HG02973 (cell line): ENCODE data around the gene DMPK.
"Not testable (repeated sequence)": the region's sequence is repeated elsewhere in the genome, so short reads cannot be mapped to it uniquely, and the experiment has no call there.

Experiments
- ATAC-seq: cut with Tn5 transposase; IDR thresholded peaks from one replicate; pipeline ENCODE4 v1.9.1; 2021; ENCODE audit warnings: moderate library complexity; ENCODE audit not compliant: unreplicated experiment

The DMPK gene

DNA sequence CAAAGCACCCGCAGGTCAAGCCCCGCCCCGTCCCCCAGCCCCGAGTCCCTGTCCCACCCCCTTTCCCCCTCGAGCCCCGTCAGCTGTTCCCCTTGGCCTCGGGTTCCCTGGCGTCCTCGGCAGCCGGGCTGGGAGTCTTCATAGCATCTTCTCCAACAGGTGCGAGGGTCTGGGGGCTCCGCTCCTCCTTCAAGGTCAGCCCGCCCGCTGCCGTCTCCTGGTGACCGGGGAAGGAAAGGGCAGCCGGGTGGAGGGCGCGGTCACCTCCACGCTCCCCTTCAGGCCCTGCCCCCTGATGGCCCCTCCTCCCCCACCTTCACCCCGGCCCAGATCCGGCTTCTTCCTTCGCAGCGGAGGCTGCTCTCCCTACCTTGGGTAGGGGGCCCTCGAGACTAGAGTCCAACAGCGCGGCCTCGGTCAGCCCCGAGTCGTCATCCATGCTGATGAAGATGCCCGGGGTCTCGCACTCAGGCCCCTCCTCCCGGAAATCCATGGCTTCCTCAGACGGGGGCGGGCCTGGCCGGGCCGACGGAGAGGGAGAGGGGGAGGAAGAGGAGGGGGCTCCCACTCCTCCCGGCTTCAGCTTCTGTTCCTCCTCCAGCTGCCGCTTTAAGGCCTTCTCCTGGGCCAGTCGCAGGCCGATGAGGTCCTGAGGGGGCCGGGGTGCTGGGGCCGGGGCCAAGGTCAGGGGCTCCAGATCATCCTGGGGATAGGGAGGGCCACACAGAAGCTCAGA lies 33.4 kb upstream of the DMPK start:
- no peak for ATAC-seq

DNA sequence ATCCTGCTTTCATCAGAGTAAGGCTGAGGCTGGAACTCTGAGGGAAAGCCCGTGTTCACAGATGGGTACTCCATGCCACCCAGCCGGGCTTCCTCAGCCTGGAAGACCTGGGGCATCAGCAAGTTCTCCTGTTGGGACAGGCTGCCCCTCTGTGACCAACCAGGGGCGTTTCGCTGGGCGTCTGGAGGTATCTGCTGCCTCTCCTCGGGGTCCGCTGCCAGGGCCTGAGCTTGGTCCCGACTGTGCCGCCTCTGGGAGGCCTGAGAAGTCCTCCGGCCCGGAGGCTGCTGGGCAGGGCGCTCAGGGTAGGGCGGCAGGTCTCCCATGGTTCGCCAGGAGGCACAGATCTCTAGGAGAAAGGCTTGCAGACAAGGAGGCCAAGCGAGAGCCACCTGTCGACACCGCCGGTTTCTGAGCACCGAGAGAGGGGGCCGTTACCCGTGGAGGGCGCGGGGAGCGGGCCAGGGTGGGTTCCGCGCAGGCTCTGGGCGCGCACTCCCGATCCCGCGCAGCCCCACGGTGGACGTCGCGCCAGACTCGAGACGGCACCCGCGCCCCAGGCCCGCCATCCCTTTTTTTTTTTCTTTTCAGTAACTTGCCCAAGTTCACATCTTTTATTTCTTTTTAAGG lies 32.7 kb upstream of the DMPK start, which contains the start of gene RSPH6A:
RSPH6A (minus strand) TSS at position 458 of the 630 bp plus-strand sequence; CDS start at position 326, 132 bp downstream.
- ATAC-seq: no peak

DNA sequence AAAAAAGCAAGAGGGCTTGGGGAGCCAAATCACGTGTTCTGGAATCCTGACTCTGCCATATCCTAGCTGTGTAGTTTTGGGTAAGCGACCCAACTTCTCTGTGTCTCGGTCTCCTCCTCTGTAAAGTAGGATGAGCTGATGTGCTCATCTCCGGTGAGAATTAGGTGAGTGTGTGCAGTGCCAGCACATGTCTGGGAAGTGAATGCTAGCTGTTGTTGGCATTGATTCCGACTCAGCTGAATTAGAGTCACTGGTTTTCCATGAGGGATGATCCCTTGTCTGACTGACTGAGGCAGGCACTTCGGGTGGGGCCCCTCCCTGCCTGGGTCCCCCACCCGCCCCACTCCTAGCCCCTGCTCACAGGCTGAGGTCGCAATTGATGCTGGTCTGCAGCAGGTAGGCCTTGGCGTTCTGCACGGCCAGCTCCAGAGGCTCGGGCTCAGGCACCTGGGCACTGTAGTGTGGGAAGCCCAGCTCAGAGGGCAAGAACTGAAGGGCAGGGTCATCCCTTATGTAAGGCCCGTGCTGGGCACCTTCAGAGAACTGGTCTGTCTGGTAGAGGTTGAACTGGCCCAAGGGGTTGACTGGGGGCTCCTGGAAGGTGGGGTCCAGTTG lies 32.0 kb upstream of the DMPK start:
- ATAC-seq: no peak

DNA sequence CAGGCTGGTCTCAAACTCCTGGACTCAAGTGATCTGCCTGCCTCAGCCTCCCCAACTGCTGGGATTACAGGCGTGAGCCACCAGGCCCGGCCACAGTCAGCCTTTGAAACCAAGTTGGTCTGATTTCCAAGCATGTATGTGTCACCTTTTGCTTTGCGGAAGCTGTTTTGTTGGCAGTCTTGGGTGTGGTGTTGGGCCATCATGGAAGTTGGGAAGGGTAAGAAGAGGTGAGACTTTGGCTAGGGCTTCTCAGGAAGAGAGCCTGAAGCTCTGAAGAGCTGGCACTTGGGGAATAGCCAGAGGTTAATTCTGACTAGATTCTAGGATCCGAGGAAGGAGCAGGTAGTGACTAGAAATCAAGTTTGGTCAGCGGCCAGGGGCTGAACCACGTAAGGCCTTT lies 30.0 kb upstream of the DMPK start:
- no peak for ATAC-seq

DNA sequence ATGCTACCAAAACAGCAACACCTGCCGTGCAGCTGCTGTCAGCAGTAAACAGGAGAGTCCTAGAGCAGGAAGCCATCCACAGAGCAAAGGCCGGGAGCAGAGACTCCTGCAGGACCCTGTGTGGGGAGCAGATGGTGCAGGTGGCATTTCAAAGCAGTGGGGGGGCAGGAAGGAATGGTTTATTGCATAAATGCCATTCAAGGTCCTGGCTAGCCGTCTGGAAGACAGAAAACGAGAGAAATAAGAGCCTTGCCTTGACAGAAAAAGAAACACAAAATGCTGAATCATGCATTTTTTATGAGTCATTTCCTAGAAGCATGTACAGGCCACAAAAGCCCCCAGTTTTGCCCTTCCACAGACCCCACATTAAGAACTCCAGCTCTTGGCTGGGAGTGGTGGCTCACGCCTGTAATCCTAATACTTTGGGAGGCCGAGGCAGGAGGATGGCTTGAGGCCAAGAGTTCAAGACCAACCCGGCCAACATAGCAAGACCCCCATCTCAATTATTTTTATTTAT lies 27.4 kb upstream of the DMPK start:
- no peak for ATAC-seq

DNA sequence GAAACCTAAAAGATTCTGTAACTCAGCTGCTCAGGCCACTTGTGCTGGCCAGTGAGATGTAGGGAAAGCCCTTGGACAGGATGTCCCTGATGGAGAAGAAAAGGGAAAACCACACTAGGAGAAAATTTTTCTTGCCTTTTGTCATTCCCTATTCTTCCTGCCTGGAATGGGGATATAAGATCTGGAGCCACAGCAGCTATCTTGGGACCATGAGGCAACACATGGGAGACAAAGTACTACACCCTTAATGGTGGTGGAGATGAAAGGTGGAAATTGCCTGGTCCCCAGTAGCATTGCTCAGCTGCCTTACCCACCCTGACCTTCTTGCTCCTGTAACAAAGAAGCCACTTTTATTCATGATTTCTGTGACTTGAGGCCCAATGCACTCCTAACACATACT lies 23.4 kb upstream of the DMPK start:
- no peak for ATAC-seq

DNA sequence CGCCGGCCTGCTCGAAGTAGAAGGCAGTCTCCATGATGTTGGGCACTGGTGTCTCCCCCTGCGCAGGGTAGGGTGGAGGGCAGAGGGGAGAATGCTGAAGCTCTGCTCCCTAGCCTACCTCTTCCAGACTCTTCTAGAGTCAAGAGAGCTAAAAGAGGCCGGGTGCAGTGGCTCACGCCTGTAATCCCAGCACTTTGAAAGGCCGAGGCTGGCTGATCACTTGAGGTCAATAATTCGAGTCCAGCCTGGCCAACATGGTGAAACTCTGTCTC lies 22.6 kb upstream of the DMPK start:
- no peak for ATAC-seq

DNA sequence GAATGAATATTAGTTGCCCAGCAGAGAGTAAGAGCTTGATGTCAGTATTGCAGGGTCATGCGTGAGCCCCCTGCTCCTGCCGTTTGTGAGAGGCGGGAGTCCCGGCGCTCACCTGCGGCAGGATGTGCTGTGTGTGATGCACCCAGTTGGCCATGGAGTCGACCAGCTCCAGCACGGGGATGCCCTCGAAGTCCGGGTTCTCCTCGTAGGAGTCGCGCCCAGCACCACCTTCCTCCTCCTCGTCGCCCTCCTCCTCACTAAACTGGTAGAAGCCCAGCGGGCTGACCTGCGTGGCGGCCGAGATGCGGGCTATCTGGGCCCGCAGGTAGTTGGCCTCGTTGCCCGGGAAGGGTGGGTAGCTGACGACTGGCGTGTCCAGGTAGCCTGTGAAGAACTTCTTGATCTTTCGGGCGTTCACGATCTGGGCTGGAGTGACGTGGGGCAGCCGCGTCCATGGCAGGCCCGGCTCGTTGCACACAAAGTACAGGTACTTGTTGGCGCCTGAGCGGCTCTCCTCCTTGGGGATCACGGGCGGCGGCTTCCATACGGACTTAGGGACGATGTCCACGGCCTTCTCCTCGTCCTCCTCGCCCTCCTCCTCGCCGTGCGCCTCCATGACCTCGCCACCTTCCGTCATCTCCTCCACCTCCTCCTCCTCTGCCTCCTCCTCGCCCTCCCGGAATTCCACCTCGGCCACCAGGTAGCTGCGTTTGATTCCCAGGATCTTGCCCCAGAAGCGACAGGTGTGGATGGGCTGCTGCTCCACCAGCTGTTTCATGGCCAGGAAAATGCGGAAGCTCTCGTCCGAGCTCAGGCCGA lies 22.1 kb upstream of the DMPK start:
- ATAC-seq: no peak

DNA sequence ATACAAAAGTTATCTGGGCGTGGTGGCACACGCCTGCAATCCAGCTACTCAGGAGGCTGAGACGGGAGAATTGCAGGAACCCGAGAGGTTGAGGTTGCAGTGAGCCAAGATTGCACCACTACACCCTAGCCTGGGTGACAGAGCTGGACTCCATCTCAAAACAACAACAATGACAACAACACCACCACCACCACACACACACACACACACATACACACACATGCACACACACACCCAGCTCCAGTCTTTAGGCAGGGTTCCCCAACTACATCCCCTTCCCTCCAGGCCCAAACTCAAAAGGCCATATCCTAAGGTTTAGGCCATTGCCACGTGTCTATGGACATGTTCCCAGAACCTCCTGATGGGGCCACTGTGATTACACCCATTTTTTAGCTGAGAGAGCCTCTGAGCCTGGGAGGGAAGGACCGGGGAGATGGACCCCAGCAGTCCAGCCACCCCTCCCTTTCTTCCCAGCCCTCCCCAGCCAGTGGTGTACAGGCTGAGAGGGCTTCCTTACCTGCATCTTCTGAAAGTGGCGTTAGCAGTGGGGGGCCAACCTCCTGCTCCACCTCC lies 19.4 kb upstream of the DMPK start:
- ATAC-seq: no peak

DNA sequence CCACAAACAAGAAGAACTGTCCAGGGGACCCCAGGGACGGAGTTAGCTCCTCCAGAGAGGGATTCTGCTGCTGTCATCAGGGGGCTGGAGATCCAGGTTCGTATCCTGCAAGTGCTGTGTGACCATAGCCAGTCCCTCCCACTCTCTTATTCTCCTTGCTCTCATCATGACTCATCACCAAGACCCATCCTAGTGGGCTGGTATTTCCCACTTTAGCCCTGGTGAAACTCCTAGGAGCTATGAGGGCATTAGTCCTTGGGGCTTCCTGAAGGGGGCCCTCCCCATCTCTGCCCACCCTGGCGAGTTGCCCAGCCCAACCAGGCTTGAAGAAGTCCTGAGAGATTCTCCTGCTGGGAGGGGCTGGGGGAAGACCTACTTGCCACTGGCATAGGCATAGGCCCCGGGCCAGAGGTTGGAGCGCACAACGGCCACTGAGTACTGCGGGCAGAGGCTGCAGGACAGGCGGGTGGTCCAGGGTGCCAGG lies 17.8 kb upstream of the DMPK start:
- ATAC-seq: no peak

DNA sequence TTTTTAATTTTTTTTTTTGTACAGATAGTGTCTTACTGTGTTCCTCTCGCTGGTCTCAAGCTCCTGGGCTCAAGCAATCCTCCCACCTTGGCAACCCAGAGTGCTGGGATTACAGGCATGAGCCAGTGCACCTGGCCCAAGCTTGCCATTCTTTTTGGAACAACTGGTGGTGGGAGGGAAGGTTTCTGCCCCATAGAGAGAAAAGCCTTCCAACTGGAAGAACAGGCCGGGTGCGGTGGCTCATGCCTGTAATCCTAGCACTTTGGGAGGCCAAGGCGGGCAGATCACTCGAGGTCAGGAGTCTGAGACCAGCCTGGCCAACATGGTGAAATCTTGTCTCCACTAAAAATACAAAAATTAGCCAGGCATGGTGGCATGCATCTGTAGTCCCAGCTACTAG lies 17.3 kb upstream of the DMPK start:
- ATAC-seq: not testable (repeated sequence)

DNA sequence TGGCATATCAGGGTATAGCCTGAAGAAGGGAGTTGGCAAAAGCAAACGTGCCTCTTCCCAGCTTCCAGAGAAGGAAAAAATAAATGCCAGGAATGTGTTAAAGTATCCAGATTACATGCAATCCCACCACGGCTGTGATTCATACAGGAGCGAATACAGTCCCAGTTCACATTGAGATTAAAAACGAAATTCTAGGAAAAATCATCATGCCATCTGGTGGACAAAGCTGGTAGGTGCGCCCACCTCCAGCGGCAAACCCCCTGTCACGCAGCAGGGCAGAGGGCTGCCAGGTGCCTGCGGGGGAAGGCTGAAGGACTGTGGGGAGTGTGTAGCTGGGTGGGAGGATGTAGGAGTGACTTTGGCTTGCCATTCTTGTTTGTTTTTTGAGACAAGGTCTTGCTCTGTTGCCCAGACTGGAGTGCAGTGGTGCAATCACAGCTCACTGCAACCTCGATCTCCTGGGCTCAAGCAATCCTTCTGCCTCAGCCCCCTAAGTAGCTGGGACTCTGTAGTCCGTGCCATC lies 16.8 kb upstream of the DMPK start:
- no peak for ATAC-seq

DNA sequence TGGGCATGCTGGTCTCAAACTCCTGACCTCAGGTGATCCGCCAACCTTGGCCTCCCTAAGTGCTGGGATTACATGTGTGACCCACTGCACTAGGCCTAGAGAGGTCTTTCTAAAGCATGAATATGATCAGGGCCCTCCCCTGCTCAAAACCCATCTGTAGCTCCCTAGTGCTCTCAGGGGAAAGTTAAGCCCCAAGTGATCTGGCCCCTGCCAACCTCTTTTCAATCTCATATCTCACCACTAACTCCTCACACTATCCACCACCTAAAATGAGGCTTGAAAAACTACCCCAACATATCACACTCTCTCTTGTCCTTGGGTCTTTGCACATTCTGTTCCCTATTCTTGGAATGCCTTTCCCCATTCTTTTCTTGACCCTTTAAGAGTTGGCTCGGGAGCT lies 12.3 kb upstream of the DMPK start:
- ATAC-seq: no peak

DNA sequence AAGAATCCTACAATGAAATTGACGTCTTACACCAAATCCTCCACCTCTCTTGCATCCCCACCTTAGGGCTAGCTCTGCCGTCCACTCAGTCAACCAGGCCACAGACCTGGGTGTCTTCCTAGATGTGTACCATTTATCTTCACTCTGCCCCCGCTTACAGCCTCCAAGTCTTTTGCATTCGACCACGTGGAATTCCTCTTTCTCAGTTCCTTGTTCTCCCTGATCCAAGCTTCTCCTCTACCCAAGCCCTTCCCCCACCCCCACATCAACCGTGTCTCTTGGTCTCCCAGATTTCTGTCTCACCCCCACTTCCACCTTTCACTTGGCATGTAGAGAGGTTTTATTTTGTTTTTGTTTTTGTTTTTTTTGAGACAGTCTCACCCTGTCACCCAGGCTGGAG lies 11.6 kb upstream of the DMPK start:
- ATAC-seq: no peak

DNA sequence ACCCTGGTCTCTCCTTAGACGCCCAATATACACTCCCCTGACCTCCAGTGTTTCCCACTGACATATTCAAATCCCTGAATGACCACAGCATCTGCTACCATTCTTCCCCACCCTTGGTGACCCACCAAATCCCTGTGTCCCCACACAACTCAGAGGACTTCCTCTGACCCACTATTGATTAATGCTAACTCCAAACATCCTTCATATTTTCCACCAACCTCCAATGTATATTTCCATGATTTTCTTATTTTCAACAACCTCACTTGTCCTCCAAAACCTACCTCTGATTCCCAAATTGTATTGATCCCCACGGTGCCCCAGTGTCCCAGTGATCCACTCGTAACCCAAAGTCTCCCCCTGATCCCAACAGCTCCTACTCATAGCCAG lies 10.9 kb upstream of the DMPK start:
- ATAC-seq: no peak

DNA sequence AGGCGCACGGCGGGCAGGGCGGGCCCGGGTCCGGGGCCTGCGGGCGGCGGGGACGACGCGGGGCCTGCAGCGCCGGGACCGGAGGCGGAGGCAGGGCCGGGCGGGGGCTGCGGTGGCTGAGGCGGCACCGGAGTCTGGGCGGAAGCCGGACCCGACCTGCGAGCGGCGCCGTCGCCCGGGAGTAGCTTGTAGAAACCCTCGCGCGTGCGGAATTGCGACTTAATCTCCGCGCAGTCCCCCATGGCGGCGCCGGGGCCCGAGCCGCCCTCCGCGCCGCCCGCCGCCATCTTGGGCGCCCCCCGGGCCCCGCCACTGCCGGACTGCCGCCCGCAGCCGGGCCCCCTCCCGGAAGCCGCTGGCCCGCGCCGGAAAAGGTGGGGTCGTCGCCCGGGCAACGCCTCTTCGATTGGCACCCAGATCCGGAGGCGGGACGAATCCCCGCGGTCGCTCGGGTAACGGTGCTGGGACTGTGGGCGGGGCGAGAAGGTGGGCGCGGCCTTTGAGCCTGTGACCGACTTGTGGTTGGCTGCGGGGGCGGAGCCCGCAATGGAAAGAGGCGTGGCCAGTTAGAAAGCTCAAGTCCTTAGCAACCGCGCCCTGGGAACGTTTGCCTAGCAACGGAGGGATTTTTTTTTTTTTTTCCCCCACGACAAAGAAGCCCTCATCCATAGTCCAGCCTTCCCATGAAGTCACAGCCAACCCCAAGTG lies 10.3 kb upstream of the DMPK start, which contains the start of gene DMWD:
DMWD (minus strand) TSS at position 376 of the 708 bp plus-strand sequence; CDS start at position 287, 89 bp downstream.
- peak; percentile 87 for ATAC-seq

DNA sequence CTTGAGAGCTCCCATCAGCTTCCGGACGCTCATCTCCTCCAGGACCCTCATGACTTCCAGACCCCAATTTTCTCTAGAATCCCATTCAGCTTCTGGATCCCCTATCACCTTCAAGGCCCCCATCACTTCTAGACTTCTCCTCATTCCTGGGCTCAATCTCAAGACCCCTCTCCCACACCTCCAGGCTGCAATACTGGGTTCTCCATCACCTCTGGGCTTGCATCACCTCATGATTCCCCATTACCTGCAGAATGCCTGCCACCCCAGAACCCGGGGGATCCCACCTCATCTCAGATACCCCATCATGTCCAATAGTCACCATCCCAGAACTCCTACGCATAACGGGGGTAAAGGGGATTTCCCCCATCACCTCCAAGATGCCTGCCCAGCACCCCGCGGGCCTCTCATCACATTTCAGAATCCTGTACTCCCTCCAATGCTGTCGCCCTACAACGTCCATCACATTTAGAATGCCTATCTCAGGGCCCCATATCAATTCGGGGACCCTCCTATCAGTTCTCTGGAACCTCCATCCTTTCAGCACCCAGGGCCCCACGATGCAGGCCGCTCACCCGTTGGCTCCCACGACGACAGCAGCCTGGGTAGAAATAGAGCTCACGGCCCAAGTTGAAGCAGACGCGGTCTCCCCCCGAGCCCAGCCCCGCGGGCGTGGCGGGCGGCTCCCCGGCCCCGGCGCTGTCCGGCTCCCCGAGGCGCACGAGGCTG lies 9.6 kb upstream of the DMPK start:
- no peak for ATAC-seq

DNA sequence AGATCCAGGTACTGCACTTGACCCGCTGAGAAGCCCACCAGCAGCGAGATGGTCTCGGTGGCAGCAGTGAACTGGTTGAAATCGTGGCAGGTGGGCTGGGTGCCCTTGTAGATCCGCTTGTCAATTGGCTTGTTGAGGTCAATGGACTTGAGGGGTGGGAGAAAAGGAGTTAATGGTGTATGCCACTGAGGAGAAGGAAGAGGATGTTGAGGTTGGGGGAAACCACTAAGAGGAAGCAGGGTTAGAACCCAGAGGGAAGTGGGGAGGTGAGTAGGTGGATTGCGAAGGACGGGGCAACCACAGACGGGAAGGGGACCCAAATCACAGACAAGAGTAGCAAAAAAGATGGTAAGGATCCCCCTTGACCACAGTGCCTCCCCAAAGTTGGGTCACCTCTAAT lies 8.7 kb upstream of the DMPK start:
- ATAC-seq: no peak

DNA sequence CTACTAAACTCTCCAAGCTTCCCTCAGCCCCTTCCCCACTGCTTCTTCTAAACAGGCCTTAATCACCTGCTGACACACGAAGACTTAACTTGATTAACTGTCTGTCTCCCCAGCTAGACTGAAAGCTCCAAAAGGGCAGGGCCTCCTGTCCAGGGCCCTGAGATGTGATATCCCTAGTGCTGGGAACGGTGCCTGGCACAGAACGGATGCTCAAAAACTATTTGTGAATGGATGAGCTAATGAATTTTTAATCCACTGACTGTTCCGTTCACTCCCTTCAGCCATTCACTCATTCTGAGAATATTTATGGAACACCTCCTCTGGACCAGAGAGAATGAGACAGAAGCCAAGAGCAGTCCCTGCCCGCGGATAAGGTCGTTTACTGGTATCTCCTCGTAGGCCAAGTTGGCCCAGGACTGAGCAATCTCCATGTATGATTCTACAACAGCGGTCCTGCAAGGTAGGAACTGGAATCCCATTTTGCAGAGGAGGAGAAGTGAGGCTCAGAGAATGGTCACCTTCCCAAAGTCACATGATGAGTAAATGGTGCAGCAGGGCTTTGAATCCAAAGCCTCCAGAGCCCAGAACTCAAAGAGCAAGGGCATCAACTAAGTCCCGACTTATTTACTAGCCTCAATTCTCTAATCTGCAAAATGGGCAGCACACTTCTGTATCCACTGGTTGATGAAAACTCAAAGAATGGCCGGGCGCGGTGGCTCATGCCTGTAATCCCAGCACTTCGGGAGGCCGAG lies 6.9 kb upstream of the DMPK start:
- ATAC-seq: no peak
